Endothelial cell of umbilical vein (primary cell): ENCODE results near the gene MANF. TPM values are rescaled to one million over a fixed set of nuclear protein-coding genes. Genes with fewer than 3 reads are reported as not detected.

ENCODE experiments used
- BruUV-seq: library from RNA; stranded (reverse); fragments of 400-500 nt; replicated peaks from 2 replicates; lab custom pipeline; 2021; lab: Mats Ljungman, UMichigan
- CTCF ChIA-PET: fragments of 300-600, 350-600 bp; sonication (Branson Sonifier 250); formaldehyde crosslinking; loops from one replicate; lab custom pipeline; 2021; ENCODE audit warnings: antibody characterized with exemption, inconsistent platforms; lab: Charles Lee
- POLR2A ChIA-PET: fragments of 300-600, 350-600 bp; sonication (Branson Sonifier 250); formaldehyde crosslinking; loops from one replicate; lab custom pipeline; 2021; ENCODE audit warnings: antibody characterized with exemption, inconsistent platforms; lab: Charles Lee
- DNase-seq: peaks from one replicate; pipeline ENCODE4 v3.0.0-alpha.2; 2011; ENCODE audit warnings: low read depth, low spot score
- FAIRE-seq: peaks from 2 replicates; lab custom pipeline; 2011; peaks lifted over from hg19 to GRCh38; lab: Jason Lieb, UNC
- H2AFZ ChIP-seq: 2 replicates; pipeline ENCODE4 v1.6.0; 2012; ENCODE audit warnings: low read depth, low read length, control low read depth, inconsistent platforms
- H3K27ac ChIP-seq: 2 replicates; pipeline ENCODE4 v1.5.1; 2011; ENCODE audit warnings: low read depth, mild to moderate bottlenecking, control low read depth, low read length, moderate library complexity; ENCODE audit not compliant: insufficient read depth
- H3K27me3 ChIP-seq, 2 experiments: 2 replicates each; pipeline versions ENCODE4 v1.6.0 to v1.6.1; 2011; ENCODE audit warnings: low read length in 2 of 2, mixed read lengths in 1 of 2; ENCODE audit not compliant: control insufficient read depth in 2 of 2, insufficient read depth in 2 of 2
- H3K36me3 ChIP-seq, 2 experiments: 2 replicates in 1 of 2; 3 replicates in 1 of 2; pipeline ENCODE4 v1.5.1; 2011; ENCODE audit warnings: low read length in 2 of 2, mild to moderate bottlenecking in 1 of 2, moderate library complexity in 1 of 2; ENCODE audit not compliant: control insufficient read depth in 2 of 2, insufficient read depth in 2 of 2; ENCODE audit errors: extremely low read depth in 1 of 2
- H3K4me1 ChIP-seq: 3 replicates; pipeline ENCODE4 v1.5.1; 2011; ENCODE audit warnings: mild to moderate bottlenecking, low read length; ENCODE audit not compliant: control insufficient read depth, insufficient read depth; ENCODE audit errors: extremely low read depth
- H3K4me2 ChIP-seq: 2 replicates; pipeline ENCODE4 v1.6.1; 2011; ENCODE audit warnings: low read length, control low read depth, mixed read lengths; ENCODE audit not compliant: insufficient read depth
- H3K4me3 ChIP-seq, 3 experiments: fragments of 200-600 bp in 1 of 3; sonication (generic), shearing (Covaris generic) in 1 of 3; replicated peaks in 1 of 3; 2 replicates each; pipeline ENCODE4 v1.5.1; 2011 to 2016; ENCODE audit warnings: control low read depth in 3 of 3, low read length in 3 of 3, mild to moderate bottlenecking in 2 of 3, inconsistent platforms in 1 of 3, low read depth in 1 of 3, moderate library complexity in 1 of 3; ENCODE audit not compliant: insufficient read depth in 1 of 3
- H3K79me2 ChIP-seq: 2 replicates; pipeline ENCODE4 v1.6.0; 2012; ENCODE audit warnings: low read length, inconsistent platforms; ENCODE audit not compliant: control insufficient read depth, insufficient read depth
- H3K9ac ChIP-seq: replicated peaks from 2 replicates; pipeline ENCODE3; 2011; ENCODE audit warnings: low read length, control low read depth; ENCODE audit not compliant: insufficient read depth; ENCODE audit errors: extremely low read depth
- H3K9me1 ChIP-seq: replicated peaks from 3 replicates; pipeline ENCODE4 v1.6.0; 2011; ENCODE audit warnings: mild to moderate bottlenecking, low read length; ENCODE audit not compliant: control insufficient read depth, insufficient read depth; ENCODE audit errors: extremely low read depth
- H3K9me3 ChIP-seq: replicated peaks from 2 replicates; pipeline ENCODE4 v1.5.1; 2012; ENCODE audit warnings: low read length, inconsistent platforms; ENCODE audit not compliant: control insufficient read depth, insufficient read depth
- H4K20me1 ChIP-seq: replicated peaks from 2 replicates; pipeline ENCODE3; 2011; ENCODE audit warnings: mild to moderate bottlenecking, low read length; ENCODE audit not compliant: control insufficient read depth, insufficient read depth; ENCODE audit errors: extremely low read depth
- EZH2 ChIP-seq: IDR thresholded peaks from 2 replicates; pipeline ENCODE4 v1.6.1; 2012; ENCODE audit warnings: borderline replicate concordance, low read depth, mild to moderate bottlenecking, moderate library complexity, low read length, inconsistent platforms; ENCODE audit not compliant: severe bottlenecking
- FOS ChIP-seq: IDR thresholded peaks from 2 replicates; pipeline ENCODE4 v1.6.1; 2011; ENCODE audit warnings: mild to moderate bottlenecking, low read length, moderate library complexity, borderline replicate concordance; ENCODE audit not compliant: insufficient read depth
- GATA2 ChIP-seq: IDR thresholded peaks from 2 replicates; pipeline ENCODE4 v1.7.0; 2011; ENCODE audit warnings: low read depth, mild to moderate bottlenecking, moderate library complexity, mixed read lengths, low read length; ENCODE audit not compliant: insufficient read length, insufficient read depth
- JUN ChIP-seq: IDR thresholded peaks from 2 replicates; pipeline ENCODE4 v1.6.1; 2011; ENCODE audit warnings: borderline replicate concordance, low read depth; ENCODE audit not compliant: insufficient read length, insufficient read depth
- MAX ChIP-seq: IDR thresholded peaks from 2 replicates; pipeline ENCODE4 v1.6.1; 2011; ENCODE audit not compliant: insufficient read depth, insufficient read length
- MYC ChIP-seq: IDR thresholded peaks from one replicate; pipeline ENCODE4 v1.6.1; 2011; ENCODE audit warnings: mild to moderate bottlenecking, low read depth, low read length
- POLR2A ChIP-seq: IDR thresholded peaks from 2 replicates; pipeline ENCODE4 v1.6.1; 2012; ENCODE audit warnings: low read depth, mild to moderate bottlenecking, control low read depth, low read length
- POLR2AphosphoS5 ChIP-seq: IDR thresholded peaks from 2 replicates; pipeline ENCODE4 v1.6.1; 2012; ENCODE audit warnings: low read depth, mild to moderate bottlenecking, control low read depth, low read length, moderate library complexity; ENCODE audit not compliant: insufficient read depth
- dilution Hi-C: fragments of 300-500 bp; cut with MboI; formaldehyde crosslinking; loops from one replicate; pipeline ENCODE4 v1.15.0; 2019; ENCODE audit warnings: low sequenced_read_pairs; ENCODE audit not compliant: extremely low pct_ligation_motif_present
- intact Hi-C: fragments of 100-400 bp; cut with micrococcal nuclease; formaldehyde crosslinking; loops from one replicate; pipeline ENCODE4 v1.10.0; 2022
- polyA plus RNA-seq, 4 experiments: library from polyadenylated mRNA; depleted of rRNA in 3 of 4; stranded (reverse) in 3 of 4; unstranded in 1 of 4; fragments of >200 nt; gene quantifications; 2 replicates each; pipeline versions ENCODE4 v1.2.1 to v1.2.3, GENCODE V29; 2011 to 2012; ENCODE audit warnings: missing spikeins in 1 of 4
- total RNA-seq: library from RNA; stranded (reverse); gene quantifications from 2 replicates; pipeline ENCODE4 v1.2.3, GENCODE V29; 2021
- TF ChIP-seq, protein P1 (sequence below), 2 donors: IDR thresholded peaks; 1 replicate in 1 of 2; 2 replicates in 1 of 2; pipeline ENCODE4 v1.5.1; 2011; ENCODE audit warnings: low read length in 2 of 2, mild to moderate bottlenecking in 2 of 2, moderate library complexity in 2 of 2, control low read depth in 1 of 2, inconsistent platforms in 1 of 2, low read depth in 1 of 2; ENCODE audit not compliant: insufficient read depth in 1 of 2; ENCODE audit errors: extremely low read depth in 1 of 2

The MANF gene
- total and polyA plus RNA-seq, 2 donors (not counting 3 experiments of a cell fraction or from before 2014, with no cell fraction given): 100 to 248 TPM

GRCh38 chr3:51382947-51383578 lies 2.0 kb upstream of the MANF start:
- H3K4me3 ChIP-seq: no peak overlapping the region
- no peak overlapping the region for H3K9ac ChIP-seq
- no peak overlapping the region for H3K27ac ChIP-seq
- no peaks in the 10 kb centered on the region for H3K27me3 ChIP-seq
- DNase-seq (no peak), FAIRE-seq (no peak)
- no peaks in the 10 kb centered on the region for H3K9me3 ChIP-seq
- dilution Hi-C loops: no loop called here
- CTCF ChIA-PET: interaction anchor here (0.8 to 1.0 kb wide), 3 partner anchors 98 to 283 kb away, joined by 3 to 5 read pairs (median 3); no protein-coding TSS in a partner anchor
- no peak for TF ChIP-seq GATA2
- no peak for TF ChIP-seq FOS
- TF ChIP-seq MAX: no peak
- no peak for TF ChIP-seq POLR2AphosphoS5
- TF ChIP-seq MYC: no peak
- TF ChIP-seq EZH2: no peak
- TF ChIP-seq, protein P1, sequence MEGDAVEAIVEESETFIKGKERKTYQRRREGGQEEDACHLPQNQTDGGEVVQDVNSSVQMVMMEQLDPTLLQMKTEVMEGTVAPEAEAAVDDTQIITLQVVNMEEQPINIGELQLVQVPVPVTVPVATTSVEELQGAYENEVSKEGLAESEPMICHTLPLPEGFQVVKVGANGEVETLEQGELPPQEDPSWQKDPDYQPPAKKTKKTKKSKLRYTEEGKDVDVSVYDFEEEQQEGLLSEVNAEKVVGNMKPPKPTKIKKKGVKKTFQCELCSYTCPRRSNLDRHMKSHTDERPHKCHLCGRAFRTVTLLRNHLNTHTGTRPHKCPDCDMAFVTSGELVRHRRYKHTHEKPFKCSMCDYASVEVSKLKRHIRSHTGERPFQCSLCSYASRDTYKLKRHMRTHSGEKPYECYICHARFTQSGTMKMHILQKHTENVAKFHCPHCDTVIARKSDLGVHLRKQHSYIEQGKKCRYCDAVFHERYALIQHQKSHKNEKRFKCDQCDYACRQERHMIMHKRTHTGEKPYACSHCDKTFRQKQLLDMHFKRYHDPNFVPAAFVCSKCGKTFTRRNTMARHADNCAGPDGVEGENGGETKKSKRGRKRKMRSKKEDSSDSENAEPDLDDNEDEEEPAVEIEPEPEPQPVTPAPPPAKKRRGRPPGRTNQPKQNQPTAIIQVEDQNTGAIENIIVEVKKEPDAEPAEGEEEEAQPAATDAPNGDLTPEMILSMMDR (IDR thresholded peaks at IDR 0.05; ENCODE audit: extremely low read depth in 1 of 2, insufficient read depth in 1 of 2, low read depth in 1 of 2, low read length in 2 of 2): no peak
- no peak for TF ChIP-seq JUN
- TF ChIP-seq POLR2A: no peak
- H2AFZ ChIP-seq: no peak overlapping the region
- H3K4me1 ChIP-seq: peaks cover 26% of the 10 kb centered on the region
- BruUV-seq: no TSS peak
- H3K4me2 ChIP-seq: peak overlapping the region; percentile 87
- intact Hi-C loops: loop anchor here (10.0 kb wide), 1 partner anchor 562 kb away; the partner anchor contains the start of genes PARP3 and RRP9
- no peaks in the 10 kb centered on the region for H3K9me1 ChIP-seq
- peaks cover 0 to 4% of the 10 kb centered on the region in 2 experiments for H3K36me3 ChIP-seq
- H3K79me2 ChIP-seq: peaks cover 35% of the 10 kb centered on the region
- POLR2A ChIA-PET: no interaction called here
- no peaks in the 10 kb centered on the region for H4K20me1 ChIP-seq
